Left cardiac atrium (tissue), 4 donors: ENCODE results near the gene FXYD1. TPM values are rescaled to one million over a fixed set of nuclear protein-coding genes. Genes with fewer than 3 reads are reported as not detected.

Experiments
- ATAC-seq, 2 donors: fragments of 200-7000 bp; cut with Tn5 transposase; one replicate each; pipeline ENCODE4 v1.9.1; 2020; ENCODE audit warnings: mild to moderate bottlenecking in 2 of 2, moderate library complexity in 2 of 2
- DNase-seq: peaks from one replicate; pipeline ENCODE4 v3.0.0-alpha.2; 2020
- intact Hi-C, 2 donors: fragments of 100-400 bp; cut with DNase I; formaldehyde crosslinking; loops; one replicate each; pipeline versions ENCODE4 v1.14.1 to v1.15.1; 2022 to 2023
- total RNA-seq, 2 donors: library from RNA; stranded (reverse); fragmentation: NEBNext Ultra II Directional; extraction: Animal tissue kit (Norgen Biotek cat#: 25700); gene quantifications; one replicate each; pipeline ENCODE4 v1.2.1, GENCODE V29; 2021
- donor health status: DM: no; HTN: yes; CAD: no.
- donor health status: DM: no; HTN: yes; CAD: no; lungs with severe emphysema.
- donor health status: DM: yes; HTN: yes; CAD: no.
- donor health status: Dilated cardiomyopathy.

FXYD1 gene
- total RNA-seq, 2 donors from 2014 or later: 297 to 393 TPM

GRCh38 chr19:35153701-35154524, 15.3 kb downstream of the FXYD1 start:
- DNase-seq (peak; percentile 56), ATAC-seq (peak; percentile 50)
- intact Hi-C loops: no loop called here

GRCh38 chr19:35154525-35155406, 16.1 kb downstream of the FXYD1 start, which contains the start of gene FXYD5:
TSS of gene FXYD5 (plus strand) at chr19:35154735. CDS start at chr19:35155551, 816 bp downstream.
- DNase-seq (peak; percentile 84), ATAC-seq (peak; percentile 86 to 90)
- intact Hi-C loops: no loop called here

- peak; percentile 3 to 5 for ATAC-seq
- intact Hi-C loops: no loop called here
- no peak for DNase-seq
Observed at GRCh38 chr19:35155441-35155840, 16.8 kb downstream of the FXYD1 start.

DNA sequence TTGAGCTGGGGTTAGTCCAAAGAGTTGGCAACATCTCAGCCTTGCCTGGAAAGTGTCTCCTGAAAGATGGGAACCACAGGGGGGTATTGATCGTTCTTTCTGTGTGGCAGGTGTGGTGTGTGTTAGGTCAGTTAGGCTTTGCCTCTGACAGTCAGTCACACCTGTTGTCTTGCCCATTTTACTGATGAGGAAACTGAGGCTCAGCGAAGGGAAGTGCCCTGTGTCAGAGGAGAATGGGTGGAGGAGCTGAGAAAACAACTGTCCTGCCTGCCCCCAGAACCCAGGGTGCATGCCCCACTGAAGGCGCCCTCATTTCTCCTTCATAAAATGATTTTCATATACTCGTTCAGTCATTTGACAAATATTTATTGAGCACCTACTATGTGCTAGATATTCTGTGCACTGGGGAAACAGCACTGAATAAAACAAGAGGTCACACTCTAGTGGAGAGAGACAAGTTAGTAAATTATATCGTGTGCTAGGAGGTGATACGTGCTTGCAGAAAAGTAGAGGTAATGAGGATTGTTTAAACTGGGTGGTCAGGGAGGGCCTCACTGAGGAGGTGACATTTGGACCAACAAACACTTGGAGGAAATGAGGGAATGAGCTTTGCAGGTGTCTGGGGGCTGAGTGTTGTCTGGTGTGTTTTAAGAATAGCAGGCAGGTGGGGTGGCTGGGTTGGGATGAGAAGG, 17.5 kb downstream of the FXYD1 start:
- ATAC-seq: no peak
- DNase-seq: no peak
- intact Hi-C loops: no loop called here

GRCh38 chr19:35156673-35157014, 18.0 kb downstream of the FXYD1 start:
- no peak for ATAC-seq

DNA sequence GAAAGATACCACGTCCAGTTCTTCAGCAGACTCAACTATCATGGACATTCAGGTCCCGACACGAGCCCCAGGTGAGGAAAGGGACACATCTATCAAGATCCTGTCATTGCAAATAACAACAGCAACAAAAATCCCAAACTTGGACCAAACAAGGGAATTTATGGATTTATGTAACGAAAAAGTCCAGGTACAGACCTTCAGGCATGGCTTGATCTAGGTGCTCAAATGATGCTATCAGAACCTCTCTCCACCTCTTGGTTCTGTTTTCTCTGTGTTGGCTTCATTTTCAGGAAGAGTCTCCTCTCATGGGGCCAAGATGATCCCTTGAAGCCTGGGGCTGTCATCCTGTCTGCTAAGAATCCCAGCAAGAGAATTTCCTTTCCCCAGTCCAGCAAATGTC, 18.8 kb downstream of the FXYD1 start:
- DNase-seq (no peak), ATAC-seq (no peak)
- intact Hi-C loops: no loop called here

More at GRCh38 chr19:35156673-35157014, 18.0 kb downstream of the FXYD1 start:
- no peak for DNase-seq
- intact Hi-C loops: no loop called here

- ATAC-seq: no peak
- no peak for DNase-seq
- intact Hi-C loops: no loop called here
Observed at GRCh38 chr19:35159606-35160005, 21.0 kb downstream of the FXYD1 start.

DNA sequence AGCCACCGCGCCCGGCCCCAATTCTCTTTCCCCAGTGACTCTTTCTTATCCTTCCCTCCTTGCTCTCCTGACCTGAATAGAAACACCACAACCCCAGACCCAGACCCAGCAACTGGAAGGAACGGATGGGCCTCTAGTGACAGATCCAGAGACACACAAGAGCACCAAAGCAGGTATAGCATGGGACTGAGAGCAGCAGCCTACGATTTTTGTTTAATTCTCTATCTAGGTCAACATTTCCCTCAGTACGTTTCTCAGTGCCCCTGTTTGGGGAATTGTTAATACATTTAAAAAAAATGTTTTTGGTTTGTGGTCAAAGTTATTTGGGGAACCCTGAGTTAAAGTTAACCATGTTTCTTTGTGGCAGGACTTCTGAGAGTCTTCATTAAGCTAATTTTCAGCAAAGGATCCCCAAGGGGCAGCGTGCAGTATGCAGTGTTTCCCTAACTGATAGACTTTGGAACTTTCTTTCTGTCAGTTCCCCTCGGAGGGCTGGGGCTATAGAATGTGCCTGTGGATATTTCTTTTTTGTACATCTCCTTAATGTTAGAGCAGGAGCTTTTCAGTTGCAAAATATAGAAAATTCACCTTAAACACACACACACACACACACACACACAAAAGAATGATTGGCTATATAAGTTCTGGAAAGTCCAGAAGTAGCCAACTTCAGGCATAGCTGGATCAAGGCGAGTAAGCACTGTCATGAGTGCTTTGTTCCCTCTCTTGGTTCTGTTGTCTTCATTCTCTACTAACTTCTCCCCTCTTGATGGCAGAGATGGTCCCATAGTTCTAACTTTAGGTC, 22.2 kb downstream of the FXYD1 start:
- intact Hi-C loops: no loop called here
- no peak for ATAC-seq
- no peak for DNase-seq

- intact Hi-C loops: no loop called here
- DNase-seq (no peak), ATAC-seq (no peak)
Observed at GRCh38 chr19:35161434-35161743, 22.8 kb downstream of the FXYD1 start.

- intact Hi-C loops: no loop called here
- no peak for DNase-seq
Observed at GRCh38 chr19:35162471-35163326, 24.1 kb downstream of the FXYD1 start.

GRCh38 chr19:35164418-35164817, 25.8 kb downstream of the FXYD1 start:
- DNase-seq (no peak), ATAC-seq (no peak)
- intact Hi-C loops: no loop called here

More at GRCh38 chr19:35162471-35163326, 24.1 kb downstream of the FXYD1 start:
- no peak for ATAC-seq

GRCh38 chr19:35165200-35166058, 26.8 kb downstream of the FXYD1 start:
- DNase-seq (no peak), ATAC-seq (no peak)
- intact Hi-C loops: no loop called here

- DNase-seq: no peak
- no peak for ATAC-seq
- intact Hi-C loops: no loop called here
Observed at GRCh38 chr19:35166100-35167063, 27.8 kb downstream of the FXYD1 start.

GRCh38 chr19:35167251-35168119, 28.9 kb downstream of the FXYD1 start:
- ATAC-seq (no peak), DNase-seq (no peak)
- intact Hi-C loops: no loop called here

GRCh38 chr19:35168196-35168595, 29.6 kb downstream of the FXYD1 start:
- no peak for DNase-seq
- ATAC-seq: no peak
- intact Hi-C loops: no loop called here
